Stimulated activated CD8-positive, alpha-beta memory T cell treated with anti-CD3 and anti-CD28 coated beads, Interleukin-12 subunit alpha, Interleukin-12 subunit beta, amount 100 ng/mL, for 1 hour (primary cell): ENCODE data around the gene WIPF3.
"Not testable (repeated sequence)": the region's sequence is repeated elsewhere in the genome, so short reads cannot be mapped to it uniquely, and the experiment has no call there.

Source experiments
- DNase-seq: peaks from one replicate; pipeline ENCODE4 v3.0.0-alpha.2; 2020; ENCODE audit warnings: low read depth

The WIPF3 gene

DNA sequence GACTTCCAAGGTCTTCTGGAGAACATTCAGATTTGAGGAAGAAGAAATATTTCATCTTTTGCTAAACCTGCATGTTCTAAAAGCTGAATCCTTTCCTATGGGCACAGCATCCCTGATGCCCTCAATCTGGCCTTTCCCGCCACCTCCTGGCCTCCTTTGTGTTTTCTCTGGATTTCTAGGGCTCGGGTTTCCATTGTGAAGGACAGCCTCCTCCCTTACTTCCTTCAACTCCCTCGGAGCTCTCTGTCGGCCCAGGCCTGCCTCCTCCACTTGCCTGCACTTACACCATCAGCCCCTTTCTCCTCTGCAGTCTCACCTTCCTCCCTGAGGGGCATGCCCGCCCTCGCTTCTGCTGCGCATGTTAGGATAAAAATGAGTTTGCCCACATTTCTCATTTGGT lies 75.4 kb downstream of the WIPF3 start:
- DNase-seq, result no peak

DNA sequence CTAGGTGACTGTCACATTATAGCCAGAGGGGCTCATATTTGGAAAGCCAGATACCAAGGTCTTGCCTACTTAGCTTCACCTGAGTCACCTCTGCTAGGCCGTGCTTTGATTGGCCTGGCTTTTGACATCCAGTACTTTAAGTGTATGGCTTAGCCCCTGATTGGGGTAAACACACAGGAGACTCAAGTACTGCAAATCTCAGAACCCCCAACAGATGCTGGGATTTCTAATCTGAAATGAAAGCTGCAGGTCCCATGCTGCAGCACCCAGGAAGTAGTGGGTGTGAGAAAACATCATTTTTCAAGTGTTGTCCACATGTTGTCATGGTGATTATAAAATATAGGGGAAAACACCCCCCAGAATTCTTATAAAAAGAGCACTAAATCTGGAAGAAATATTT lies 76.2 kb downstream of the WIPF3 start:
- no peak for DNase-seq

DNA sequence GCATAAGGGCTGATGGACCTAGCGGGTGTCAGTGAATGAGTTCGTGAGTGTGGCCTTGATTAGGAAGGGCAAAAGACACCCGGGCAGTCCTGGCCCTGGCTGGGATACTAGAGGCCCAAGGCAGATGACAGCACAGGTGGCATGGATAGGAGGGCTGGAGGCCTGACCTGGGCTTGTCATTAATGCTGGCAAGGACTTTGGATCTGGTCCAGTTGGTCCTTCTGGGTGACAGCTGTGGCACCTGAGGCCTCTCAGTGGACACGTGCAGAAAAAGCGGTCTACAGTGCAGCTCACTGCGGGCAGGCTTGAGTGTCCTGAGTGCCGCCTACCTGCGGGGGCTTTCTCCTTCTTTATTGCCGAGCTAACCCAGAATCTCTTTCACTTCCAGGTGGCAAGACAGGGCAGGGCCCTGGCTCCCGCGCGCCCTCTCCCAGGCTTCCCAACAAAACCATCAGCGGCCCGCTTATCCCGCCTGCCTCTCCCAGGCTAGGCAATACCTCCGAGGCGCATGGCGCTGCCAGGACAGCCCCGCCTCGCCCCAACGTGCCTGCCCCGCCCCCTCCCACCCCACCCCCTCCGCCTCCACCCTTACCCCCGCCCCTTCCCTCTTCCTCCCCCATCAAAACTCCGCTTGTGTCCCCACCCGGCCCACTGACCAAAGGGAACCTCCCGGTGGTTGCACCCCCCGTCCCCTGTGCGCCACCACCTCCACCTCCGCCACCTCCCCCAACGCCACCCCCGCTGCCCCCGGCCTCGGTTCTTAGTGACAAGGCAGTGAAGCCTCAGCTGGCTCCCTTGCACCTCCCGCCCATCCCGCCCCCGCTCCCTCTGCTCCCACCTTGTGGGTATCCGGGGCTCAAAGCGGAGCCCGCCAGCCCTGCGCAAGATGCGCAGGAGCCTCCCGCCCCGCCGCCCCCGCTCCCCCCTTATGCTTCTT lies 77.4 kb downstream of the WIPF3 start:
- DNase-seq, result no peak

DNA sequence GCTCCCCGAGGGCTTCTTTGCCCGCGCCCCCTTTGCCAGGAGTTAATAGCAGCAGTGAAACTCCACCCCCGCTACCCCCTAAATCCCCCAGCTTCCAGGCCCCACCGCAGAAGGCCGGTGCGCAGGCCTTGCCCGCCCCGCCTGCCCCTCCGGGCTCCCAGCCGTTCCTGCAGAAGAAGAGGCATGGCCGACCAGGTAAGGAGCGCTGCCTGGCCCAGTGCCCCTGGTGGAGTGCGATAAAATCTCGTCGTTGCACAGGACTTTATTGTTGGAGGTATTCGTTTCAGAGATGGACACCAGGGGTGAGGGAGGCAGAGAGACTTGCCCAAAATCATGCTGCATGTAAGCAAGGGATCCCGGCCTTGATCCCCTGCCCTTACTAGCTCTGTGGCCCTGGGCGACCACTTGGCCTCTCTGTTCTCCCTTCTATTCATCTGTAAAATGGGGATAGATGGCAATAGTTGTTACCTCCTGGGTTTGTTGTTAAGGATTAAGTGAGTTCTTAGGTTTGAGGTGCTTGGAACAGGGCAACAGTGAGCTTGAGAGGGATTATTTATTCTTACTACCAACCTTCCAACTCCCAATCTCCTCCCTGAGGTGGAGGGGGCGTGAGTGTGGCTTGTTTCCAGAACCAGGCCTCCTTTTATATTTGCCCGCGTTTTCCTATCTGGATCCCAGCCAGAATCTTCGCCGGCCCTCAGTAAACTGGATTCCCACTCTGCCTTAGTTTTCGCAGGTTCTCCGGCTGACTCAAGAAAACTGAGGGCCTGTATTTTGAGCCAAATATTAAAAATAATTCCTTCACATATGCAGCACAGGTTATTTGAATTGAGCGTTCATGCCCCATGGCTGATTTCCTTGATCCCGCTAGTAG lies 78.3 kb downstream of the WIPF3 start:
- DNase-seq, result no peak

DNA sequence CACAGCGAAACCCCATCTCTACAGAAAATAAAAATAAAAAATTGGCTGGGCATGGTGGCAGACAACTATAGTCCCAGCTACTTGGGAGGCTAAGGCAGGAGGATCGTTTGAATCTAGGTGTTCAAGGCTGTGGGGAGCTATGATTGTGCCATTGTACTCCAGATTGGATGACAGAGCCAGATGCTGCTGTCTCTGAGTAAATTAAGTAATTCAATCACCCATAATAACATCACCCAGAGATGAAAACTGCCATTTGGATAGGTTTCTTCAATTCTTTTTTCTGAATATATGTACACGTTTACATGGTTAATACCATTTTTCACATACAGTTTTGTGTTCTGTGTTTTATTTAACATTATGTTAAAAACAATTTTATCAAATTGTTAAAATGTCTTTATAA lies 79.3 kb downstream of the WIPF3 start:
- DNase-seq, result no peak

DNA sequence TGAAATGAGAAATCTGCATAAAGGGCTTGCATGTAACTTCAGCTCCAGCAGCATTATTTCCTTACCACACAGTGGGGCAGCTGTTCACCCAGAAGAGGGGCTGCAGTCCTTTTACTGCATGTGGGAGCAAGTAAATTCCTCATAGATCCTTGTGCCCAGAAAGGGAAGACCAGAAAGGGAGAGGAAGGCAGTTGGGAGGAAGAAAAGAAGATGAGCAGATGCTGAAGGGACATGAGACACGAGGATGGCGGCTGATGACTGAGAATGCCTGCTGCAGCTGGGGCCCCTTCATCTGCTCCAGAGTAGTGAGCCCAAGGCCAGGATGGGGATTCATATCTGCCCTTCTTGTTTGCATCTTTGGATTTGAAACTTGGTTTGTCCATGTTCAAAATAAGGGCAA lies 80.5 kb downstream of the WIPF3 start:
- no peak for DNase-seq

DNA sequence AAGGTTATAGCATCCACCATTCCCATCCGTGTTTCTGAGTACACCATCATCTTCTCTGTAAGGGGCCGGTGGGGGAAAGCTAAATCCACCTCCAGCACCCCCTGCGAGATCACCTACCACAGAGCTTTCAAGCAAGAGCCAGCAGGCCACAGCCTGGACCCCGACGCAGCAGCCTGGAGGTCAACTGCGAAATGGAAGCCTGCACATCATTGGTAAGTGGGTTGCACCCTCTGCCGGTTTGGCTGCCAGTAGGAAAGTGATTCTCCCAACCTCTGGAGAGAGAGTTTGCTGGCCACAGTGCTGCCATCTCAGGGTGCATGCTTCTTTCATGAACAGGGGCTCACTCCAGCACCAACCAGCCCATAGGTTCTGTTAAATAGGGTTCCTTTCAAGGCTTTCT lies 81.7 kb downstream of the WIPF3 start:
- DNase-seq, result no peak

DNA sequence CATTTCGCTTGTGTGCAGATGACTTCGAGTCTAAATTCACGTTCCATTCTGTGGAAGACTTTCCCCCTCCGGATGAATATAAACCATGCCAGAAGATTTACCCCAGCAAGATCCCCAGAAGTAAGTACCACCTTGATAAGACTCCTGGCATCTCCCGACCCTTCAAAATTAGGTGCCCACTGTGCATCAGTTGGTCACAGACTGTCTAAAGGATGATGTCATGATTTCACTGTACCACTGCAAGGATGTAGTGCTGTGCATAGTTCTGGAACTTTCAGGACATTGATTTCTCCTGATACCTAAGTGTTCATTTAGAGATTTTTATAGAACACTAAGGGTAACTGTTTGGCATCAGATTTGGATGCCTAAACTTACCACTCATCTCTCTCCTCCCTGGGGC lies 83.0 kb downstream of the WIPF3 start:
- no peak for DNase-seq

DNA sequence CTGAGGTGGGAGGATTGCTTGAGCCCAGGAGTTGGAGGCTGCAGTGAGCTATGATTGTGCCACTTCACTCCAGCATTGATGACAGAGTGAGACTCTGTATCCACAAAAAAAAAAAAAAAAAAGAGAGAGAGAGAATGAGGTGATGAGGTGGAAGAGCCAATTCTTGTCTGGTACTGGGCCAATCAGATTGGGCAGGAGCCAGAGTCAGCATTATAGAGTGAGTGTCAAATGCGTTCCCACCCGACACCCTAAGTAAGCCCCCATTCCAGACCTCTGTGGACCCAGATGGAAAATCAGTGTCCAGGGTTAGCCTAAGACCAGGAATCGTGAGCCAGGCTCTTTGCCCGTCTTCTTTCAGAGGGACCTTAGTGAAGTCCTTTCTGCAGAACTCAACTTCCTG lies 83.9 kb downstream of the WIPF3 start:
- no peak for DNase-seq

DNA sequence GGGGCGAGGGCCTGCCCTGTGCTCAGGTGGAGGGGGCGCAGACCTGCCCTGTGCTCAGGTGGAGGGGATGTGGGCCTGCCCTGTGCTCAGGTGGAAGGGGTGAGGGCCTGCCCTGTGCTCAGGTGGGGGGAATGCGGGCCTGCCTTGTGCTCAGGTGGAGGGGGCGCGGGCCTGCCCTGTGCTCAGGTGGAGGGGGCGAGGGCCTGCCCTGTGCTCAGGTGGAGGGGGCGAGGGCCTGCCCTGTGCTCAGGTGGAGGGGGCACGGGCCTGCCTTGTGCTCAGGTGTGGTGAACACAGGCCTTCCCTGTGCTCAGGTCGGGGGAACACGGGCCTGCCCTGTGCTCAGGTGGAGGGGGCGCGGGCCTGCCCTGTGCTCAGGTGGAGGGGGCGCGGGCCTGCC lies 84.5 kb downstream of the WIPF3 start:
- DNase-seq, result not testable (repeated sequence)

DNA sequence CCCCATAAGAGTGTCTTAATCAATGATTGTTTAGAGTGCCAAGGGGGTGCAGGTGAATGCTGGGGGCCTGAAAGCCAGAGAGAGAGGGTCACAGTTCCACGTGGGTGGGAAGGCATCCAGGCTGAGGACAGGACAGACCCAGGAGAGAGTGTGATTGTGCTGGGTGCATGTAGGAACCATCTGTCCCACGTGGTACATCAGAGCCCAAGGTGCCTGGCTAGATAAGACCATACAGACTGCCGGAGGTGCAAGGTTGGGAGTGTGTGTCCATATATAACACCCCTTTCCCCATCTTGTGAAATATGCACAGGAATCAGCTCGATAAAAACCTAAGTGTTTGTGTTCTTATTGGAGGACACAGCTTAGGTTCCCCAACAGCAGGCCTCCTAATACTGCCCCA lies 85.5 kb downstream of the WIPF3 start:
- DNase-seq, result no peak

DNA sequence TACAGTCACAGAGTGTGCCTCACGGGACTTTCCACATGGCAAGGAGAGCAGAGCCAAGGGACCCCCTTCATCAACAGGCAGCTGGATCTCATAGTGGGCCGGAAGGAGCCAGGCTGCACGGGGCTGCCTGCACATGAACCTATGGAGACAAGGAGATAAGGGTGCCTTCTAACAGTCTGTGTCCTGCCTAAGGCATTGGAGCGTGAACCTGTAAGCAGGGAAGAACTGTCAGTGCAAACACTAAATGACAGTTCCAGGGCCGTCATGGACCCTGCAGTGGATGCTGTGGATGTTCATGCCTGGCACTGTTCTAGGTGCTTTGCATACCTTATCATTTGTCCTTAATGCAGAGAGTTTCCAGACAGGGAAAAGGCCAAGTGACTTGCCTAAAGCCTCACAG lies 85.9 kb downstream of the WIPF3 start:
- DNase-seq, result no peak

DNA sequence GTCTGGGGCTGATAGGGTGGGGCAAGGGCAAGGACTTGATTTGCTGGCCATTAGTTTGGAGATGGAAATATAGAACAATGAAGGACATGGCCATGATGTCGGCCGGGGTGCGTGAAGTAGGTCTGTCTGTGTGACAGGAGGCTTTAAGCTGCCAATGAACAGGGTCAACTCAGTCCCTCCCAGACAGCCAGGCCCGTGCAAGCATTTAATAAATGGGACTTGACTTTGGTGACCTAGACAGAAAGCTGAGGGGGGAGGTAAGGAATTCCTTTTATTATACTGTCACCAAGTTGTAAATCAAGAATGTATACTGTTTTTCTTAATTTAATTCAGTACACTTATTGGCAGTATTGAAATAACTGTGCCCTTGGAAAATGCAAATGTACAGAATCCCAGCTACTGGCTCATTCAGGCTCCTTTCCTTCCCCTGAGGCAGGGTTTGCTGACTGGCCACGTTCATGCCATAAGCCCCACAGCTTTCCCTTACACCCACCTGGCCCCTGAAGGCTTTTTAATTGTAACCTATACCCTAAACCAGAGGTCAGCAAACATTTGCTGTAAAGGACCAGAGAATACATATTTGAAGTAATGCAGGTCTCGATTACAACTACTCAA lies 87.2 kb downstream of the WIPF3 start:
- DNase-seq, result no peak

DNA sequence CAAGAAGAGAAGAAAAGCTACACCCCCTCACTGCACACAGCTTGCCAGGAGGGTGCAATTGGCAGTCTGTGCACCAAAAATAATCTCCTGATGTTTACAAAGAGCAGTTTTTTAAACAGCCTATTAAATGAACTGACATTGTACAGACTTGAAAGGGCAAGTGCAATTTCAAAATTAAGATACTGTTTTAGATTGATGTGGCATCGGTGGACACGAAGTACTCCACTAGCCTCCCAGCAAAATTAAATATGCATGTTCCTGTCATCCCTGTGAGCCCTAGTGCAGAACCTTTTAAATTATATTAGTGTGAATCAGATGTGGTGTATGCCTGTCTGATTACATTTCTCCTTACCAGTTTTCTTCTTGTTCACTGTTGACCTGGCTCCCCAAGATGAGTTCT lies 87.9 kb downstream of the WIPF3 start:
- DNase-seq, result no peak

DNA sequence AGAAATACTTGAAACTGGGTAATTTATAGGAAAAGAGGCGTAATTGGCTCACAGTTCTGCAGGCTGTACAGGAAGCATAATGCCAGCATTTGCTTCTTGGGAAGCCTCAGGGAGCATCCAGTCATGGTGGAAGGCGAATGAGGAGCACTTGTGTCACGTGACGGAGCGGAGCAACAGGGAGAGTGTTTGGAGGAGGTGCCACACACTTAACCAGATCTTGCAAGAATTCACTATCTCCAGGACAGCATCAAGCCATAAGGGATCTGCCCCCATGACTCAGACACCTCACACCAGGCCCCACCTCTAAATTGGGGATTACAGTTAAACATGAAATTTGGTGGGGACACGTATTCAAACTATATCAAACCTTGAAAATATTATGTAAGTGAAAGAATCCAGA lies 89.3 kb downstream of the WIPF3 start:
- DNase-seq, result no peak

DNA sequence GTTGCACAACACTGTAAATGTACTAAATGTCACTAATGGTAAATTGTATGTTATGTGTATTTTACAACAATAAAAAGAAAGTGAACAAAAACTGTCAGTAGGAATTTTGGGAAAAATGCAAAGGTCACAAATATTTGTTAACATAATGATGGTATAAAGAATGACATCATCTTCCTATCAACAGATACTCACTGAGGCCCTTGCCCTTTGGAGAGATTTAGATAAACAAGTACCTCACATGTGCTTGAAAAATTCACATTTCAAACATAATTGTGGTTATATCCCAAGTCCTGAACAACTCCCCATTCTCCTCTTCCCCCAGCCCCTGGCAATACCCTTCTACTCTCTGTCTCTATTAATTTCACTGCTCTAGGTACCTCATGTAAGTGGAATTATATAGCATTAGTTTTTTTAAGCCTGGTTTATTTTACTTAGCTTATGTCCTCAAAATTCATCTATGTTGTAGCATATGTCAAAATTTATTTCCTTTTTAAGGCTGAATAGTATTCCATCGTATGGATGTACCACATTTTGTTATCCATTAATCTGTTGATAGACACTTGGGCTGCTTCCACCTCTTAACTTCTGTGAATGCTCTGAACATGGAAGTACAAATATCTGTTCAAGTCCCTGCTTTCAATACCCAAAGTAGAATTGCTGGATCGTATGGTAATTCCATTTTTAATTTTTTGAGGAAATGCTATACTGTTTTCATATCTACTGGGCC lies 90.5 kb downstream of the WIPF3 start:
- no peak for DNase-seq

DNA sequence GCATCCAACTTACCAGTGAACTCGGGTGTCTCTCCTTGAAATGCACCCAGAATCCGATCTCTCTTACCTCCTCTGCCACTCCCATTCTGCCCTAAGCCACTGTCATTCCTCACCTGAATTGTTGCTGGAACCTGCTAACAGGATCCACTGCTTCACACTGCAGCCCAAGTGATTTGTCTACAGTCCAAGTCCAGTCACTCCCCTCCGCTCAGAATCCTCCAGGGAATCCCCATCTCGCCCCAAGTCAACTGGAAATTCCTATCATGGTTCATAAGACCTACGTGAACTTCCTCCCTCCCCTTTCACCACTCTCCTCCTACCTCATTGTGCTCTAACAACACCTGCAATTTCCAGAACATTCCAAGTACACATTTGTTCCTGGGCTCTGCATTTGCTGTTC lies 92.0 kb downstream of the WIPF3 start:
- no peak for DNase-seq

DNA sequence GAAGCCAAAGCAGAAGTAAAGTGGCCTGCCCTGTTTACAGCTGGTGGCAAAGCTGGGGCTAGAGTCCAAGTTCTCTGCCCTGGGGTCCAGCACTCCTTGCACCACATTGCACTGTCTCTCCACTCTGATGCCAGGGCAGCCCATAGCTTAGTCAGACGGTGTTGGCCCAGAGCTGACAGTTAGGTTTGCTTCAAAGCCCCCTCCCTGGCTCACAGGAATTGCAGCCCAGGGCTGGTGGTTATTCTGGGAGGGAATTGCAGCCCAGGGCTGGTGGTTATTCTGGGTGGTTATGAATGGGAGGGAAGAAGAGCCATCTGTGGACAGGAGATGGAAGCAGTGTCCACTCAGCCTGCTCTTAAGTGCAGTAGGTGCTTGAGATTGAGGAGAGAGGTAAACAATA lies 94.4 kb downstream of the WIPF3 start:
- DNase-seq, result no peak

DNA sequence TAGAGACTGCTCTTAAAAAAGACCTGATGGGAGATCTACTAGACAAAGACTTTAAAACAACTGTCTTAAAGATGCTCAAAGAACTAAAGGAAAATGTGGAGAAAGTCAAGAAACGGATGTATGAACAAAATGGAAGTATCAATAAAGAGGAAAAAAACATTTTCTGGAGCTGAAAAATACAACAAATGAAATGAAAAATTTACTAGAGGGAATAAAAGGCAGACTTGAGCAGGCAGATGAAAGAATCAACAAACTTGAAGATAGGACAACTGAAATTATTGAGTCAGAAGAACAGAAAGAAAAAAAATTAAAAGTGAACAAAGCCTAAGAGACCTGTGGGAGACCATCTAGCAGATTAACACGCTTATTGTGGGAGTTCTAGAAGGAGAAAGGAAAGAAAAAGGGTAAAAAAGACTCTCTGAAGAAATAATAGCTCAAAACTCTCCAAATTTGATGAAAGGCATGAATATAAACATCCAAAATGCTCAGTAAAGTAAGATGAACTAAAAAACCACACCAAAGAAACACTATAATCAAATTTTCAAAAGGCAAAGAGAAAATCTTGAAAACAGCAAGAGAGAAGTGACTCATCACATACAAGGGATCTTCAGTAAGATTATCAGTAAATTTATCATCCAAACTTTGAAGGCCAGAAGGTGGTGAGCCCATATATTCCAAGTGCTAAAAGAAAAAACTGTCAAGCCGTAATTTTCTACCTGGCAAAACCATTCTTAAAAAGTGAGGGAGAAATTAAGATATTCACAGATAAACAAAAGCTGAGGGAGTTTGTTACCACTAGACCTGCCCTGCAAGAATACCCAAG lies 100.1 kb downstream of the WIPF3 start:
- no peak for DNase-seq

DNA sequence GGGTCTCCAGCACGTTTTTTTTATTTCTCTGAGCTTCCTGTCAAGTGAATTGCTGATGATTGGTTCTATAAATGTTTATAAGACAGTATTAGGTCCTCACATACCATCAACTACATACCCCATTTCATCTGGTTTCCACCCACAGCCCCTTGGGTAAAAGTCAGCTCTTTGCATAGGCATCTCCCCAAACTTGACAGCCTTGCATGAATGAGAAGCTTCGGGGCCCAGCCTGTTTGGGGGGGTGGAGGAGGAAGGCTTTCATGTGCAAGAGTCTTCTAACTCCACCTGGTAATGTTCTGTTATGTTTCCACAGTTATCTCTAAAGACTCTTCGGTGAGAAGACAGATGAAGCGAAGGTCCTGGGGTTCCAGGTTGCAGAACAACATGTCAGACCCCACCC lies 107.9 kb downstream of the WIPF3 start:
- no peak for DNase-seq
